ENCODE measurements around the gene WEE1. TPM values are rescaled to one million over a fixed set of nuclear protein-coding genes. Genes with fewer than 3 reads are reported as not detected.

WEE1 gene
- total RNA-seq = 35.7 and 74.5 TPM in 2 replicates

GRCh38 chr11:9573052-9573774 is at the start of gene WEE1:
TSS of gene WEE1 (plus strand) at chr11:9573670. CDS start at chr11:9573934, 264 bp downstream.

Small RNAs within 50 kb of the gene (small RNA-seq; reads per million reads assigned to genes)
- gene RF01210 = not detected

Other genes starting within 250 kb of the WEE1 start
- 140 and 150 TPM in 2 replicates for gene IPO7, start 189.0 kb upstream of the WEE1 start, total RNA-seq
- gene ZNF143, start 112.7 kb upstream of the WEE1 start, total RNA-seq = 16.9 and 21.4 TPM in 2 replicates
- gene SWAP70, start 90.4 kb downstream of the WEE1 start, total RNA-seq = 74.1 and 86.6 TPM in 2 replicates